ENCODE measurements around the gene LY6G5C. TPM values are rescaled to one million over a fixed set of nuclear protein-coding genes. Genes with fewer than 3 reads are reported as not detected.

The LY6G5C gene
- polyA plus RNA-seq, 3 donors = 4.8 to 7.3 (median 5.8) TPM

- H3K9ac ChIP-seq (ENCODE audit: insufficient read depth, low read length, poor library complexity, severe bottlenecking) = peak overlapping the region; percentile 57
- peaks cover 0 to 4% of the 10 kb centered on the region in 2 donors for H3K27me3 ChIP-seq (ENCODE audit: control insufficient read depth in 2 of 2, insufficient read depth in 2 of 2, low read length in 2 of 2)
- H3K4me3 ChIP-seq (replicated peaks in 1 of 3; ENCODE audit: low read depth in 2 of 3, low read length in 3 of 3) = peak overlapping the region; percentile 41 to 76 (median 65)
- Mint-ChIP-seq H3K27ac (peak overlapping the region; percentile 14 to 77 (median 42)), H3K36me3 (peaks cover 18 to 27% of the 10 kb centered on the region in 2 donors), H3K4me3 (peak overlapping the region; percentile 84 to 91), H3K27me3 (ENCODE audit: low read depth in 3 of 3) (peaks cover 8 to 10% (median 10%) of the 10 kb centered on the region in 3 donors), H3K4me1 (peaks cover 35% of the 10 kb centered on the region), H3K9me3 (peaks cover 0 to 4% (median 0%) of the 10 kb centered on the region in 7 donors)
- H3K4me1 ChIP-seq (ENCODE audit: control insufficient read depth in 1 of 2, insufficient read depth in 2 of 2, low read length in 2 of 2) = peaks cover 26 to 28% of the 10 kb centered on the region in 2 donors
- H3K4me2 ChIP-seq (replicated peaks; ENCODE audit: extremely low read depth, low read length, poor library complexity, severe bottlenecking) = peak overlapping the region; percentile 93
- peak overlapping the region; percentile 95 for H2AFZ ChIP-seq (ENCODE audit: insufficient read depth, low read depth, low read length, poor library complexity, severe bottlenecking)
- WGBS (ENCODE audit: insufficient coverage) = 0% methylated on average over 32 of the region's 40 CpGs
- TF ChIP-seq CTCF (IDR thresholded peaks at IDR 0.05) = no peak
- DNase-seq = peak in 2 of 3 donors; percentile 39 to 48
- no peaks in the 10 kb centered on the region for H3K79me2 ChIP-seq (ENCODE audit: insufficient read depth, low read length)
- intact Hi-C loops (cut with micrococcal nuclease) = loop anchor here (2.0 to 5.0 kb wide), 3 partner anchors 46 to 186 kb away; no protein-coding TSS in a partner anchor
- H3K36me3 ChIP-seq (replicated peaks in 1 of 2; ENCODE audit: control insufficient read depth in 1 of 2, insufficient read depth in 2 of 2, low read length in 2 of 2) = peaks cover 5 to 22% of the 10 kb centered on the region in 2 donors
- H3K27ac ChIP-seq (ENCODE audit: low read depth in 1 of 2, low read length in 2 of 2) = peak overlapping the region in 1 of 2 donors; percentile 17
- H3K9me3 ChIP-seq (replicated peaks in 1 of 2; ENCODE audit: control insufficient read depth in 1 of 2, insufficient read depth in 1 of 2, low read length in 2 of 2) = no peaks in the 10 kb centered on the region
- H4K20me1 ChIP-seq (ENCODE audit: insufficient read depth, low read length) = no peaks in the 10 kb centered on the region
These were observed 336 bp upstream of the LY6G5C start for GRCh38 chr6:31681135-31681671.

DNA sequence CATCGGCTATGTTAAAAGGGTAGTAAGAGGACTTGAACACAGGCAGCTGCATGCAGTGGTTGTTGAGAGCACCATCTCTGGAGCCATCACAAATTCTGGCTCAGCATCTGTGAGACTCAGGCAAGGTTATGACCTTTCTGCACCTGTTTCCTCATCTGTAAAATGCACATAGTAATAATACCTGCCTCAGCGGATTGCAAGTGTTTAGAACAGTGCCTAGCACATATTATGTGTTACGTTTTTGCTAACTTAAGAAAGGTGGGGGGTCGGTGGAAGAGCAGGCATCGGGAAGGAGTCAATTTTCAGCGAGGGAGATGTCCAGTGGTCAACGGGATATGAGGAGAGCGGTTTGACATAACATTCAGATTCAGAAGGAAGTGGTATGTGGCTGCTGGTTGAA lies 2.9 kb downstream of the LY6G5C start:
- intact Hi-C loops (cut with micrococcal nuclease) = loop anchor here (5.0 to 10.0 kb wide), 2 partner anchors 89 to 277 kb away; partner anchors contain the start of genes NELFE (in 1 of the 2) and SKIC2 (in 1 of the 2)
- Histone ChIP-seq H2AFZ (ENCODE audit: insufficient read depth, low read depth, low read length, poor library complexity, severe bottlenecking) (no peak overlapping the region), H3K9ac (ENCODE audit: insufficient read depth, low read length, poor library complexity, severe bottlenecking) (no peak overlapping the region), H4K20me1 (ENCODE audit: insufficient read depth, low read length) (no peaks in the 10 kb centered on the region), H3K4me2 (replicated peaks; ENCODE audit: extremely low read depth, low read length, poor library complexity, severe bottlenecking) (no peak overlapping the region), H3K9me3 (replicated peaks in 1 of 2; ENCODE audit: control insufficient read depth in 1 of 2, insufficient read depth in 1 of 2, low read length in 2 of 2) (no peaks in the 10 kb centered on the region), H3K27me3 (ENCODE audit: control insufficient read depth in 2 of 2, insufficient read depth in 2 of 2, low read length in 2 of 2) (no peaks in the 10 kb centered on the region), H3K4me1 (ENCODE audit: control insufficient read depth in 1 of 2, insufficient read depth in 2 of 2, low read length in 2 of 2) (peaks cover 20 to 23% of the 10 kb centered on the region in 2 donors), H3K36me3 (replicated peaks in 1 of 2; ENCODE audit: control insufficient read depth in 1 of 2, insufficient read depth in 2 of 2, low read length in 2 of 2) (peaks cover 5 to 12% of the 10 kb centered on the region in 2 donors), H3K4me3 (replicated peaks in 1 of 3; ENCODE audit: low read depth in 2 of 3, low read length in 3 of 3) (no peak overlapping the region), H3K27ac (ENCODE audit: low read depth in 1 of 2, low read length in 2 of 2) (no peak overlapping the region), H3K79me2 (ENCODE audit: insufficient read depth, low read length) (no peaks in the 10 kb centered on the region)
- Mint-ChIP-seq H3K36me3 (peaks cover 13 to 18% of the 10 kb centered on the region in 2 donors), H3K4me1 (peaks cover 30% of the 10 kb centered on the region), H3K27ac (peak overlapping the region in 1 of 7 donors; percentile 5), H3K9me3 (peaks cover 0 to 2% (median 0%) of the 10 kb centered on the region in 7 donors), H3K27me3 (ENCODE audit: low read depth in 3 of 3) (peaks cover 5 to 8% (median 6%) of the 10 kb centered on the region in 3 donors), H3K4me3 (no peak overlapping the region)
- TF ChIP-seq CTCF (IDR thresholded peaks at IDR 0.05) = no peak
- no peak for DNase-seq
- 86% methylated on average over 7 of the region's 8 CpGs for WGBS (ENCODE audit: insufficient coverage)

All from CD14-positive monocyte (primary cell).